DMS 273 treated with DMSO at 0.1 percent for 48 hours (cell line): Measurements from ENCODE around the gene KCNS3.

Experiments
- DNase-seq: peaks from one replicate; lab custom pipeline; 2025; lab: John Stamatoyannopoulos, UW

Gene KCNS3

DNA sequence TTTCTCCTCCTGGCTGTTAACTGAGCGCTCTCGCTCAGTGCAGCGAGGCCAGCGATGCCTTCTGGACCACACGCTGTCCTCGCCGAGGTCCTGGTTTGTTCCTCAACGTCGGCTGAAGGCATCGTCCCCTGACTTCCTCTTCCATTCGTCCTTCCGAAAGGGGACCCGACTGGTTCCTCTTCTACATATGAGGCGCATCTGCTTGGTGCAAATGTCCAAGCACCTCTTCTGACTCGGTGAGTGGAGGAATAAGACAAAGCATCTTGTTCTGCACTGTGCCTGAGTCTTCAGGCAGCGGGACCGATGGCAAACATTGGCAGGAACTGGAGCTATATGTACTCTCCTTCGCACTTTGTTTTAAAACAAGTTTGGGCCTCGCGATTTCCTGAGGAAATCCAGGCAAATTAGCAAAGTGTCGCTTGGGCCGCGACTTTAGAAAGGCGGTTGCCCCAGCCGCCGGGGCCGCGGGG is 621 bp upstream of the KCNS3 start:
- DNase-seq, result no peak

DNA sequence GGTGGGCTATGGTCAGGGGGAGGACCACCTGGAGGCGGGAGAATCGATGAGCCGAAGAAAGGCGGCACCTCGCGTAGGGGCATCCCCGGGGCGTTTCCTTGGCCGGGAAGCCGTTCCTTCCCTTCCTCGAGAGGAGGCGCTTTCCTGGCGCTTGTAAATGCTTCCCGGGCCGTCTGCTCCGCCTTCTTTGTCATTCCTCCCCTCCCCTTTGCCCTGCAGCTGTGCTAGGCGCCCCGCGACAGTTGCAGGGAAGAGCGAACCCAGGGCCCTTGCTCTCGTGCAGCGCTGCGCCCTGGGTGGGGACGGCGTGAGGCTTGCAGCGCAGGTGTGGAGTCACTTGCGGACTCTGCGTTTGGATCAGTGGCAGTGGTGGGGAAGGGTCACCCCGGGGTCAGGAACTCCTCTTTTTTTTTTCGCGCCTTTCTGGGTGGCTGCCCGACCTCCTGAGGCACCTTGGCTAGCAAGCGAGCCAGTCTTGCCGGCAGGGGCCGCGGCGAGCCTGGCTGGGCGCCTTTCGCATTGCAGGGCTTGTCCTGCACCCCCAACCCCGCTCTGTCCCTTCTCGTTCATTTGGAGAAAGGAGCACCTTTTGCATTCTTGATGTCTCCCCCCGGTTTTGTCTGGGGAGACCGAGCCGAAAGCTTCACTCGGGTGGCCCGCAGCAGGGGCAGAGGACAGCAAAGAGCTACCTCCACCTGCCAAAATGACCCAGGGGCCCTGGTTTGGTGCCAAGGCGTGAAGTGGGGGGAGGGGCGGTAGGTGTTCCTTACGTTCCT is 858 bp downstream of the KCNS3 start:
- peak; percentile 69 for DNase-seq

DNA sequence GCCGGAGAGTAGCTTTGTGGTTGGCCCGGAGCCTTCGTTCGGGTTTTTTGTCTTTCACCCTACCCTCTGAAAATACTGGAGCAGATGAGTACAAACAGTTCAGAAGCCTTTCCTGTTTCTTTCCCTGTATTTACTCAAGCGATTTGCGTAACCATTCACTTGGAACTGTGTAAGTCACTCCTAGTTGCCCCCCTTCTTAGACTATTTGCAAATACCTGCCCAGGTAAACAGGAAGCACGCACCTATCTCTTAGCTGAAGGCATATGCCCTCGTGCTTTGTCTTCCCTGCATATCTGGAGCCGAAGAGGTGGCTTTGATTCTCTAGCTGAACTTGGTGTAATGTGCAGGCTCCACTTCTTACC is 1.4 kb downstream of the KCNS3 start:
- no peak for DNase-seq

DNA sequence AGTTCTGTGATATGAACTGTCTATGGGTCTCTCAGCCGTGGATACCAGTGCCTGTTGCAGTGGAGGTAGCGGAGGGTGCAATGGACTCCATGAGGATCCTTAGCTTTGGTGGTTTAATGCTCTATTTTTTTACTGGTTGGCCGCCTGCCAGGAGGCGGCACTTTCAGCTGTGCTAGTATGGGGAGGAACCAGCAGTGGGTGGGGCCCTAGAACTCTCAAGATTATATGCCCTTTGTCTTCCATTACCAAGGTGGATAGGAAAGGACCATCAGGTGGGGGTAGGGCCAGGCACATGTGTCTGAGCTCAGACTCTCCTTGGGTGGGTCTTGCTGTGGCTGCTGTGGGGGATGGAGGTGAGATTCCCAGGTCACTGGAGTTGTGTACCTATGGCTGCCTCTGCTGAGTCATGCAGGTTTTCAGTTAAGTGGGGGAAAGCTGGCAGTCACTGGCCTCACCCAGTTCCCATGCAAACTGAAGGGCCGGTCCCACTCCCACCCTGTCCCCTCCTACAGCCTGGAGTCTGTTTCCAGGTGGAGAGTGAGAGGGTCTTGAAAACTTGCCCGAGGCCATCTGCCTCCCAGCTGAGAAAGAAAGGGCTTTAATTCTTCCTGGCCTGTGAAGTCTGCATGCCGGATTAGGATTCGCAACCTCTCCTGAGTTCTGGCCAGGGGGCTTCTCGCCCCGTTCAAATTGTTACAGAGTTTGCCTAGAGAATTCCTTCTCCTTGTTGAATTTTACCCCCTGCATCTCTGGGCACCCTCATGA is 14.5 kb downstream of the KCNS3 start:
- no peak for DNase-seq

DNA sequence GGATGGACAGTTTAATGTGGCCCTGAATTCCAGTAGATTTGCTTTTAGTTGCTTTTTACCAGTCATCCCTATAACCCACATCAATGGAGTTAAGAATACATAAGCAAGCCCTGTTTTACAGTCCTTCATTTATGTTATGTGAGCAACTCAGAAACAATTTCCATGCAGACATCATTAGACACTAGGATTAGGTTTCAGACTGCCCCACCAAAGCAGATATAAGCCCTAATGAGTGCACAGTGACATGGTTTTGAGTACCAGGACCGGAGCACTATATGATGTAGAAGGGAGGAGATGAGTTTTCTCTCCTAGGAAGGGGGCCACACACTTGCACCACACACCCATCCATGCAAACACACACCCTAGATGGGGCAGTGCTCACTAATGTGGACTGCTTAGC is 15.5 kb downstream of the KCNS3 start:
- no peak for DNase-seq

DNA sequence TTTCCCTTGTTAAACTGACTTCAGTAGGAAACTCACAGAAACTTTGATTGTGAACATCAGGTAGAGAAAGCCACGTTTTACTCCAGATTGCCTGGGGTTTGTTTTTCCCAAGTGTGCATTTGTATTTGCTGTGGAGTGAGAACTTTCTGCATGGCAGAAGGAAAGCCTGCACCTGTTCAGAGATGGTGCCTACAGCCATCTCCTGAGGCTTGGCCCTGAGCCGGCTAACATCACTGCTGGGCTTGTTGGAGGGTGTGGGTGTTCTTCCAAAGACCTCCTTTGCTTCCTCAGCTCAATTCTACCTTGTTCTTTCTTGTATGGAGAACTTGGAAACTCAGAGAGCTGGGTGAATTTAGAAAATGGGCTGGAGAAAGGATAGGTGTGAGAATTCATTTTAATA is 16.1 kb downstream of the KCNS3 start:
- no peak for DNase-seq

DNA sequence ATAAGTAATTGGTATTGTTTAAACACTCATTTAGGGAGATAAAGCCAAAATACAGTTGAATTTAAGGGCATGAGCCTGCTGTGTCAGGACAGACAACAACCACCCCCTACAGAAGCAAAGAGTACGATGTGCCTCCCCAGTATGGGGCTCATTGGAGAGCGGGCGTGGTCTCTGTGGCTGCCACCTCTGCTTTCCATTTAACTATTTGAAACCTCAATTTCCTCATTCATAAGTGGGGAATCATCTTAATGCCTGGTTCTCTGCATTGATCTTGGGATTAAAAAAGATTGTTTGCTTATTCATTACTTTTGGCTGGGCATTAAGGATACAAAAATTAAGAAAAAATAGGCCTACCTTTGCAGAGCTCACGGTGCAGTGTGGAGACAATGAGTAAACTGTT is 21.4 kb downstream of the KCNS3 start:
- DNase-seq, result no peak

DNA sequence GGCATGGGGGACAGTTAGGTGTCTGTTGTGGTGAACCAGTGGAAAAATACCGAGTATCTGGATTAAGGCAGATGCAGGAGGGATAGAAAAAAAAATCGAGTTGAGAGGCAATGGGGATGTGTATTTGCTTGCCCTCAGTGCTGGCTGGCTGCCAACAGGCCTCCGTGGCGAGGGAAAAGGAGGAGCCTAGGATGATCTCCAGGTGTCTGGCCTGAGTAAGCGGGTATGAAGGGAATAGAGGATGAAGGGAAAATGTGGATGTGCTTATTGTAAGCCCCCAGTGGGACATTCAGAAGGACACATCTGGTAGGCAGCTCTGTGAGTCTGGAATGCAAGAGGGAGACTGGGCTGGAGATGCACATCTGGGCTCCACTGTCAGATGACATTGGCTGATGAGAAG is 22.8 kb downstream of the KCNS3 start:
- peak; percentile 27 for DNase-seq

DNA sequence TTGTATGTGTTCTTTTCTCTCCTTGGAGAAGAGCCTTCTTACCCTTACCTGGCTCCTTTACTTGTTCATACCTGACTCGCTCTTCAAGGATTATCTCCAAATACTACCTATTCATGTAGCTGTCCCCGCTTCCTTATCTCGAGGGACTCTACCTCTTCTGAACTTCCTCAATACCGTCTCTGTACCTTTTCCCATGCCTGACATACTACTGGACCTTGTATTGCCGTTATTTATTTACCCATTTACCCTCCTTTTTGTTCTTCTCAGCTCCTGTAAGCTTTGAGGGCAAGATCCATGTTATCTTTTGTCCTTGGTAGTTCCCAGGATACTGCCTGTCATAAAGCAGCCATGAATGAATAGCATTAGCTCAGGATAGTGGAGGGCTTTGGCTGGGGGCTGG is 32.5 kb downstream of the KCNS3 start:
- no peak for DNase-seq

DNA sequence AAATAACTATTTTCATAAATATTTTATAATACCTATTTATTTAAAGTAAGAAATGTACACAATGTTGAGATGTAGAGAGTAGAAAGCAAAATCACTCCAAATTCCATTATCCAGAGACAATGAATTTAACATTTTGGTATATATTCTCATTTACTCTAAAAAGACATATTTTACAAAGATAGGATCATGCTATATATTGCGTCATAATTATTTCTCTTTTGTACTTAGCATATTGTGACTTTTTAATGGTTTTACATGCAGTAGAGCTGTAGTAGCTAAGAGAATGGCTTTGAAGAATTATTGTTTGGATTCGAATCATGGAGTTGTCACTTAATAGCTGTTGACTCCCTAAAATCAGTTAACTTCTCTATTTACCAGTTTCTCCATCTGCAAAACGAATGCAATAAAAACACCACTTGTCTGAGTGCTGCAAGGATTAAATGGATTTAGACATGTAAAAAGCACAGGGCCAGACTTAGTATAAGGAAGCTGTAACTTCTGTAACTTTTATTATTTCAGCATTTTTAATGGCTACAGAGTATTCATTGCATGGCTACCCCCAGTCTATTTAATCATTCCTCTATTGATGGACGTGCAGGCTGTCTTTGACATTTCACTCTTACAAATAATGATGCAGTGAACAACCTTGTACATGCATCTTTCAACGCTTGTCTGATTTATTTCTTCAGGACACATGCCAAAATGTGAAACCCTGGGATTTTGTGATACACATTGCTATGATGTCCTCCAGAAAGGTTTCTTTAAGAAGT is 33.2 kb downstream of the KCNS3 start:
- DNase-seq, result no peak

DNA sequence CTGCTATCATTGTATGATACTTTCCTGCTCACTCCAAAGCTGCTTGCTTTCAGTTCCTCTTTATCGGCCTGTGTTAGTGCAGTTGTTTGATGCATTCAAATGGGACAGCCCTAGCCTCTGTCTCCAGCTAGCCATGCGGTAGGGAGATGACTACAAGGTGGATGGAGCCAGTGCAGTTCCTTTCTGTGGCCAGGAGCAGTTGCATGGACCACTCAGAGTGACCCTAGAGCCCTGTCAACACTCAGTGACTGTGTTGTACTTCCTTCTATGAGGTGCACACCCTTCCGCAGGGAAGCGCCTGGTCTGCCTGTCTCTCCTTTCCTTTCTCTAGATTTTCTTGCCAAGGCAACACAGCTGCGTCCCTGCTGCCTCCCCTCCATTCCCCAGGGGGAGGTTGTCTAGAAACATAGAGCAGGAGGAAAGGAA is 33.8 kb downstream of the KCNS3 start:
- no peak for DNase-seq

DNA sequence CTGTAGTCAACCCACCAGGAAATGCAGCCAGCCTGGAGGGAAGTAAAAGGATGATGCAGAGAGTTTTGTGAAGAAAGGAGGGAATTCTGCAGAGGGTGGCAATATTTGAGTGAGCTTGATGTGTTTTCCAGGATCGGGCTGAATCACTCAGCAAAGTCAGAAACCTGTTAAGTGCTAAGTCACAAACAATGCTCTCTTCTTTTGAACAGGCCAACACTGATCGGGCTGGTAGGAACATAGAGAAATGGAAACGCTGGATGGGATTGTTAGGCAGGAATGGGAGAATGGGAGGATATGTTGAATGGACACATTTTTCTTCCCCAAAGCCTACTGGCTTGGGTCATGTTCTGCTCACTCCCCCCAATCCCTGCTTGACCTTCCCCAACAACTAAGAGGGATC is 36.6 kb downstream of the KCNS3 start:
- DNase-seq, result no peak

DNA sequence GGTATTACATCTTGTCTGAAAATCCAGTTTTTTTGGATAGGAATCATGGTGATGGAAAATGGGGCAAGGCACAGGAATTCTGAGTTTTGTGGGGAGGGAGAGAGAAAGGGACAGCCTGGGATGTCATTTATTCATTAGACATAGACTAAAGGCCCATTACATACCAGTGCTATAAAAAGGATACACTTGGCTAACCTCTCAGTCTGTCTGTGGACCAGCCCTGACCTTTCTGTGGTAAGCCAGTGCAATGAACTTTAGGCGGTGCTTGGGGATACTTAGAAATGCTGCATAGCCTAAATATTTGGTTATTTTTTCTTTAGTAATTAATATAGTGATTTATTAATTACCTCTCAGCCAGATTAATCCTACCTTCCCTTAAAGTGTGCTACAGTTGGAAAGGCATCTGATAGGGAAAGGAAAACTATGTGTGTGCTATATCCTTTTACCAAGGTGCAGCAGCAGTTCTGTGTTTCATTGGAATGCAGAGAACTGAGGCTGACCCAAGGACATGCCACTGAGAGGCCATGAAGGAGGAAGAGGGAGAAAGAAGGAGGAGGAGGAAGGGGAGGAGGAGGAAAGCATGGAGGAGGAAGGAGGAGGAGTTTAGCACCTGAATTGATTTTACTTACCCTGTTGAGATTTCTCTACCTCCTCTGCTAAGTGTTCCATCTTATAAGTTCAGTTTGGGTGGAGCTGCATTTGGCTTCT is 37.5 kb downstream of the KCNS3 start:
- no peak for DNase-seq

DNA sequence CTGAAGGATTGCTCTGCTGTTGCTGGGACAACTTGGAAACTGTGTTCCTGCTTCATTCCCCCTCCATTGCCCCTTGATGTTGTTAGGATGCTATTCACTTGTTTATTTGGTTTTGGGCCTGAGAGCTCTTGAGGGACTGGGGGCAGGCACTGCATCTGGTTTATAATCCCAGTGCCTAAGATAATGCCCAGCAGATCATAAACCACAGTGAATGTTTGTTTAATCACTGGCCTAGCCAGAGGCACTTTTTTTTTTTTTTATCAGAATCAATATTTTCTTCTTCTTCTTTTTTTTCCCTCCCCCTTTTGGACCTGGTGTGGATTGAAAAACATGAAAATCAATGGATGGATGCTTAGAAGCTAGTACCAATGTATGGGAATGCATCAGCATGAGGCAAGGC is 38.1 kb downstream of the KCNS3 start:
- no peak for DNase-seq

DNA sequence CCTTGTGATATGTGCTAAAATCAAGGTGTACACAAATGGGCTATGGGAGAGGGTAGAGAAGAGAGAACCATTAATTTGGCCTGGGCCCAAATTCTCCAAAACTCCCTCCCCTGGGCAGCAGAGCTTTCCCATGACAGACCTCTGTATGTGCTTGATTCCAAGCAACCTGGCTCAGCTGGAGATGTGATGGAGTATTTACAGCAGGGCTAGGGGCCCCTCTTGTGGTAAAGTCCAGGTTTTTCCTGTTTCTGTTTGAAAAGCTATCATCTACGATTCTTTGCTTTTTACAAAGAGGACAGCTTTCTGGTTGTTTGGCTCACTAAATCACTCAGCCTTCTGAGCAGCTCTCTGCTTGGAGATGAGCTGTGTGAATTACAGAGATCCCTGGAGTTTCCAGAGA is 40.3 kb downstream of the KCNS3 start:
- no peak for DNase-seq

DNA sequence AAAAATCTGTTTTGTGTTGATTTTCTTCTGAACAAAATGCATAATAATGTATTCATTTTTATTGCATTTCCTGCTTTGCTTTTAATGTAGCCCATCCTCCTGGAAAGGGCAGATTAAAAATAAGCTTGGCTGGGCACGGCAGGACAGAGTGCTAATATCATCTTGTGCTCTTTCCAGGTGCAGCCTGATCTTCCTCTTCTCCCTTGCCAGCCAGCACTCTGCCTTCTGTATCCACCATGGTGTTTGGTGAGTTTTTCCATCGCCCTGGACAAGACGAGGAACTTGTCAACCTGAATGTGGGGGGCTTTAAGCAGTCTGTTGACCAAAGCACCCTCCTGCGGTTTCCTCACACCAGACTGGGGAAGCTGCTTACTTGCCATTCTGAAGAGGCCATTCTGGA is 52.3 kb downstream of the KCNS3 start:
- no peak for DNase-seq

DNA sequence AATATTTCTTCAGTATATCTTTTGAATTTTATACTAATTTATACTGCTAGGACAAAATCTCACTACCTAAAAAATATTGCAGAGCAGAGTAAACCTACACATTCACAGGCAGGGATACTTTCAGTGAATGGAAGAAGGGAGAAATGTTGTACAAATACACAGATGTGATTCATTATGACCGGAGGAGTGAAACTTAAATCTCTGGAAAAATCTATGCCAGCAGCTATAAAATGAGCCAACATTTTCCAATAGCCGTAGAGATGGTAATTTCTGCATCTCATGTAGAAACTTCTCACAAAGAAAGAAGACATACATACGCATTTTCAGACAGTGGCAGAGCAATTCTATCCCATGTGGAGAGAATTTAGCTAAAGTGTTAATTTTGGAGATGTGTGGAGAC is 54.8 kb downstream of the KCNS3 start:
- DNase-seq, result no peak

DNA sequence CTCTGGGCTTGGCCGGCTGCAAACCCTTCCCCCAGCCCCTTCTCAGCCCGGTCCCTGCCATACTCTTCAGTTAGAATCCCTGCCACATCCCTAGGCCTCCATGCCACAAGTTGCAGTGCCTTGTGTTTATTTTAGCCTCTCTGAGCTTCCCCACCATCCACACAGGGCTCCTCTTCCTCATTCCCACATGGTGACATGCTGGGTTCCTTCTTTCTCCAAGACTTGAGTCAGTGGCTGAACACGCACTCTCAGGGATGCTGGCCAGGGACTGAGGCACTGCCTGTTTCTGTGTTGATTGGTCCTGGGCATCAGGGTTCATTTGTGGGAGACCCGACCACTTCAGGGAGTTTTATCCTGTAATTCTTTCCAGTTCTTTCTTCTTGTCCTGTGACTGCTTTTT is 56.3 kb downstream of the KCNS3 start:
- no peak for DNase-seq

DNA sequence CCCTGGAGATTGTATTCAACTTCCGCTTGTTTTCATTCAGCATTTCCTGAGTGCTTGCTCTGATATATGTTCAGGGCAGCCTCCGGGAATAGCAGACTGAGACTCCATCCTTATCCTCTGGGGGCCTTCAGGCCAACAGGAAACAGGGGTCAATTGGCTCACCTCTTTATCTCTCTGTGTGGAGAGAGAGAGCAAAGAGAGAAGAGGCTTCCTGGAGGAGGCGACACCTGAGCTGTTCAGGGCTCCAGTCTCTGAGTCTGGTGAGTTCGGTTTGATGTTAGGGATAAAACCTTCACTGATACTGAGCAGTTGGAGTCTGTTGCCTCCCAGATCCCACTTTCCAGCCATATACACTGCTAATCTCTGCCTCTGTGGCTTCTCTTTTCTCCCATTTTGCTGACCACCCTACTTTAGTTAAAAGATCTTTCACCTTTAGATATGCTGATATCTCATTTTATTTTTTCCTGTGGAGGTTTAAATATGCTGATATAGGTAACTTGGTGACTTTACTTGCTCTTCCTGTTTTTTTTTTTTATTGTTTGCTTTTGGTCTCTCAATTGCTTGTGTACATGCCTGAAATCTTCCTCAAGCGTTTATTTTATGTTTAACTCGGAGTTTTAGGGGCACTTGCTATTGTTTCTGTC is 56.9 kb downstream of the KCNS3 start:
- DNase-seq, result no peak

DNA sequence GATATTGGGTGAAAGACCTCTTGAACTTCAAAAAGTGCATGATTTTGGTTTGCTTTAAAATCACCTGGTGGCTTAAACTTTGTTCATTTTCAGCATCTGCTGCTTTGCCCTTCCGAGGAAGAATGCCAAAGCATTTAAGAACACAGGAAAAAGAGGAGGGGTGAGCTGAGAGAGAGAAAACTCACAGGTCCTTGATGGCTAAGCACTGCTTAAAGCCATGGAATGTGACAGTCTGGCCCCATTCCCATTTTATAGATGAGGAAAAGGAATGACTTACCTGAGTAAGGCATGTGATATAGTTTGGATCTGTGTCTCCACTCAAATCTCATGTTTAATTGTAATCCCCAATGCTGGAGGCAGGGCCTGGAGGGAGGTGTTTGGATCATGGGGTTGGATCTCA is 58.1 kb downstream of the KCNS3 start:
- no peak for DNase-seq

DNA sequence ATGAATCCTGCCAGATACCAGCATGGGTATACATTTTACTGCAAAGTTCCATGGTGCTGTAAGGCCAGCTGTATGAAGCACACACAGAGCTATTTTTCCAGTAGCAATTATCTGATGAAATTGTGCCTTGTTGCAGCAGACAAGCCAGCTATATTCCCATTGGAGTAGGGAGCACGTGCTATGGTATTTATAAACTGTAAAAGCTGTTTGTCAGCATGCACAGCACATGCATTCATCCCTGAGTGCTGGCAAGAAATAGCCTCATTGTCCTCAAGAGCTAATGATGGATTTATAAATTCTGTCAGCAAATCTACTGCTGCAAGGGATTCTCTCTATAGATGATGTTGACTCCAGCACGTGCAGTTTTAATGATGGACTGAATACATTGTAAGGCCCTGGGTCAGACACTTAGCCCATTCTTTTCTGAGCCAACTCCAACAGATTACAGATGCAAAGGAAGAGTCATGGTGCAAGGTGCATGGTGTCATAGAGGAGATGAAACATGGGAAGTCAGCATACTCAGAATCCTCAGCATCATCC is 61.7 kb downstream of the KCNS3 start:
- no peak for DNase-seq
